ENCODE data around the gene NEURL3. TPM values are rescaled to one million over a fixed set of nuclear protein-coding genes. Genes with fewer than 3 reads are reported as not detected.

Gene NEURL3
- total and polyA plus RNA-seq, 2 of the 4 experiments (the other 2 are of a cell fraction): not detected

DNA sequence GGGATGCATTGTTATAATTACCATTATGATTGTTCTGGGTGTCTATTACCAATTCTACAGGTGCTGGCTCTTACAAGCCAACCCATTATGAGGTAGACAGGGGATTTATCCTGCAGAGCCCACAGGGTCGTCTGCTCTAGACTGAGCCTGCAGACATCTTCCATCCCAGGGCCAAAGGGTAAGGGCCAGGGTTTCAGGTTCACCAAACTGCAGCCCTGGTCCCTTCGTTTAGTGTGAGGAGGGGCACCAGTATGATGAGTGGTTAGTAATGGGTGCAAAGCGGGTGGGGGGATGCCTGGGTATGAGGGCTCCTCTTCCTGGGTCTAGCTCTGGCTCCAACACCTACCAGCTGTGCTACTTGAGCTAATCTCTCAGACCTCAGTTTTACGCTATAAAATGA lies 30.2 kb upstream of the NEURL3 start:
- H3K9me1 ChIP-seq (ENCODE audit: insufficient read depth, low read length): peaks cover 20% of the 10 kb centered on the region
- no peak overlapping the region for H2AFZ ChIP-seq (replicated peaks; ENCODE audit: low read length, poor library complexity)
- H3K79me1 ChIP-seq (ENCODE audit: low read depth in 1 of 2, low read length in 2 of 2): peaks cover 7 to 30% of the 10 kb centered on the region in 2 experiments; a peak in 3 of 4 replicates
- no peak overlapping the region for H3K23ac ChIP-seq (ENCODE audit: low read depth, low read length)
- no peak overlapping the region for H3K4me2 ChIP-seq (ENCODE audit: low read depth, low read length)
- no peak overlapping the region for H4K5ac ChIP-seq (ENCODE audit: low read depth, low read length)
- ATAC-seq (ENCODE audit: low read depth) (no peak), DNase-seq (no peak)
- no peak overlapping the region for H3K9ac ChIP-seq (ENCODE audit: low read depth, low read length)
- no peak for TF ChIP-seq NFE2L2 (IDR thresholded peaks at IDR 0.05; ENCODE audit: low read depth, low read length)
- TF ChIP-seq ELK1 (IDR thresholded peaks at IDR 0.05; ENCODE audit: borderline replicate concordance, low read depth, low read length): no peak
- TF ChIP-seq RCOR1 (IDR thresholded peaks at IDR 0.05; ENCODE audit: insufficient replicate concordance, low read length): no peak
- no peak for TF ChIP-seq CHD1 (IDR thresholded peaks at IDR 0.05; ENCODE audit: low read depth, low read length)
- TF ChIP-seq RFX5 (IDR thresholded peaks at IDR 0.05; ENCODE audit: low read depth, low read length): no peak
- TF ChIP-seq, protein P1, sequence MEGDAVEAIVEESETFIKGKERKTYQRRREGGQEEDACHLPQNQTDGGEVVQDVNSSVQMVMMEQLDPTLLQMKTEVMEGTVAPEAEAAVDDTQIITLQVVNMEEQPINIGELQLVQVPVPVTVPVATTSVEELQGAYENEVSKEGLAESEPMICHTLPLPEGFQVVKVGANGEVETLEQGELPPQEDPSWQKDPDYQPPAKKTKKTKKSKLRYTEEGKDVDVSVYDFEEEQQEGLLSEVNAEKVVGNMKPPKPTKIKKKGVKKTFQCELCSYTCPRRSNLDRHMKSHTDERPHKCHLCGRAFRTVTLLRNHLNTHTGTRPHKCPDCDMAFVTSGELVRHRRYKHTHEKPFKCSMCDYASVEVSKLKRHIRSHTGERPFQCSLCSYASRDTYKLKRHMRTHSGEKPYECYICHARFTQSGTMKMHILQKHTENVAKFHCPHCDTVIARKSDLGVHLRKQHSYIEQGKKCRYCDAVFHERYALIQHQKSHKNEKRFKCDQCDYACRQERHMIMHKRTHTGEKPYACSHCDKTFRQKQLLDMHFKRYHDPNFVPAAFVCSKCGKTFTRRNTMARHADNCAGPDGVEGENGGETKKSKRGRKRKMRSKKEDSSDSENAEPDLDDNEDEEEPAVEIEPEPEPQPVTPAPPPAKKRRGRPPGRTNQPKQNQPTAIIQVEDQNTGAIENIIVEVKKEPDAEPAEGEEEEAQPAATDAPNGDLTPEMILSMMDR (conservative IDR thresholded peaks at IDR 0.05; ENCODE audit: low read depth, low read length): no peak
- no peak for TF ChIP-seq BHLHE40 (IDR thresholded peaks at IDR 0.05; ENCODE audit: low read depth, low read length)
- TF ChIP-seq MXI1 (IDR thresholded peaks at IDR 0.05; ENCODE audit: borderline replicate concordance, low read depth, low read length): no peak
- TF ChIP-seq POLR2A (IDR thresholded peaks at IDR 0.05; ENCODE audit: low read depth, low read length): no peak
- no peak for TF ChIP-seq RAD21 (IDR thresholded peaks at IDR 0.05; ENCODE audit: low read length)
- TF ChIP-seq USF2 (IDR thresholded peaks at IDR 0.05; ENCODE audit: low read depth, low read length): no peak
- no peak for TF ChIP-seq FOS (IDR thresholded peaks at IDR 0.05; ENCODE audit: low read depth, low read length)
- H4K20me1 ChIP-seq (ENCODE audit: insufficient read depth, low read length): peaks cover 34% of the 10 kb centered on the region
- WGBS, 2 experiments (ENCODE audit: extremely low coverage in 2 of 2, insufficient read length in 1 of 2): no CpG with 5 or more reads among the region's 4 CpGs
- POLR2A ChIA-PET (ENCODE audit: unreplicated experiment): no interaction called here
- H2AK5ac ChIP-seq (ENCODE audit: low read depth, low read length): no peak overlapping the region
- no peak overlapping the region for H3K14ac ChIP-seq (replicated peaks; ENCODE audit: low read depth, low read length)
- H4K91ac ChIP-seq (ENCODE audit: insufficient read depth, low read depth, low read length): no peak overlapping the region
- BruUV-seq (replicated peaks): no TSS peak
- no peak overlapping the region for H3K4ac ChIP-seq (ENCODE audit: low read depth, low read length)
- H2BK120ac ChIP-seq (ENCODE audit: low read depth, low read length): no peak overlapping the region
- no peak overlapping the region for H2AK9ac ChIP-seq (replicated peaks; ENCODE audit: low read depth, low read length, poor library complexity)
- no peak overlapping the region for H2BK5ac ChIP-seq (ENCODE audit: low read depth, low read length, poor library complexity, severe bottlenecking)
- no peak overlapping the region for H2BK15ac ChIP-seq (ENCODE audit: low read depth, low read length)
- no peaks in the 10 kb centered on the region for H3K36me3 ChIP-seq (ENCODE audit: control insufficient read depth, insufficient read depth, low read length)
- H3K4me3 ChIP-seq (ENCODE audit: insufficient read depth, low read depth, low read length): no peak overlapping the region
- H3K27ac ChIP-seq (ENCODE audit: insufficient read depth, low read length): no peak overlapping the region
- in situ Hi-C loops (cut with MboI; ENCODE audit: low sequenced_read_pairs) (no loop called here), dilution Hi-C loops (cut with HindIII; ENCODE audit: low sequenced_read_pairs, unreplicated experiment) (no loop called here), intact Hi-C loops (cut with micrococcal nuclease) (no loop called here)
- no peak overlapping the region for H3K18ac ChIP-seq (ENCODE audit: low read depth, low read length)
- no peak overlapping the region for H3K56ac ChIP-seq (ENCODE audit: extremely low read depth, insufficient read depth, low read length)
- CTCF ChIA-PET: interaction anchor here (0.6 kb wide), 1 partner anchor 96 kb away, joined by 4 read pairs; no protein-coding TSS in a partner anchor
- H2BK20ac ChIP-seq (ENCODE audit: low read depth, low read length): no peak overlapping the region
- H3K4me1 ChIP-seq (ENCODE audit: control insufficient read depth, insufficient read depth, low read length): peaks cover 47% of the 10 kb centered on the region
- H3K27me3 ChIP-seq (ENCODE audit: control insufficient read depth, insufficient read depth, low read length): no peaks in the 10 kb centered on the region
- no peak overlapping the region for H4K8ac ChIP-seq (ENCODE audit: low read depth in 2 of 2, low read length in 2 of 2)
- H3K9me3 ChIP-seq (ENCODE audit: control insufficient read depth, insufficient read depth, low read length): no peaks in the 10 kb centered on the region
